ENCODE data around the gene STK39.

Gene STK39

DNA sequence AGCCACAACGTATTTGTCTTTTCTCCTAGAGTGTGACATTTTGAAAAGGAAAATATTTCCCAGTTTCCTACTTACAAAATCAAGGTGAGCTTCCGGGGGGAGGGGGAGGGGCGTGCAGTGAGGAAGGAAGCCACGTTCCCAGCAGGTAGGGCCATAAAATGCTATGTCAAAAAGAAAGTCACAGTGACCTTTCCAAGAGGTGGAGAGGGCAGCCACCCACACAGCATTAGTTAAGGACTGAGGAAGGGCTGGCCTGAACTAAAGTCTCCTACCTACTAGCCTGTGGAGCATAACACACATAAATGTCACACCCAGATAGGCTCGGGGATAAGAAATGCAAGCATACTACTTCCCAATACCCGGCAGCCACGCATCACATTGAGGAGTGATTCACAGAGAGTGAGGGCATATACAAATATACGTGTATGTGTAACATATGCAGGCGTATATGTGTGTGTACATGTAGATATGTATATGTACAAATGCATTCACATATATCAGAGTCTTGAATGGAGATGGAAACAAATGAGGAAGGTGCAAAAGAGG is 191.1 kb downstream of the STK39 start:
- Histone ChIP-seq H3K36me3 (ENCODE audit: control insufficient read depth in 1 of 2, insufficient read depth in 2 of 2, low read depth in 1 of 2, low read length in 2 of 2) (peaks cover 8 to 30% of the 10 kb centered on the region in 2 experiments), H3K9ac (ENCODE audit: low read length) (no peak overlapping the region), H4K8ac (ENCODE audit: low read length) (no peak overlapping the region), H3K4me1 (ENCODE audit: control insufficient read depth, insufficient read depth, low read depth, low read length) (peaks cover 1% of the 10 kb centered on the region), H3K9me3 (ENCODE audit: control insufficient read depth, low read length) (no peaks in the 10 kb centered on the region), H3K79me1 (replicated peaks; ENCODE audit: low read length, poor library complexity, severe bottlenecking) (peaks cover 21% of the 10 kb centered on the region), H2BK5ac (ENCODE audit: low read depth, low read length, poor library complexity, severe bottlenecking) (no peak overlapping the region), H2AFZ (ENCODE audit: low read depth, low read length) (no peak overlapping the region), H3K4me2 (ENCODE audit: low read length, poor library complexity, severe bottlenecking) (no peak overlapping the region), H3K27me3 (ENCODE audit: control insufficient read depth in 1 of 2, insufficient read depth in 1 of 2, low read length in 2 of 2) (no peaks in the 10 kb centered on the region), H3K23ac (ENCODE audit: low read length in 2 of 2) (no peak overlapping the region), H3K14ac (ENCODE audit: low read length in 2 of 2) (no peak overlapping the region), H2BK15ac (ENCODE audit: low read depth, poor library complexity, severe bottlenecking) (no peak overlapping the region), H4K91ac (ENCODE audit: low read length) (no peak overlapping the region), H2BK120ac (ENCODE audit: low read depth, low read length) (no peak overlapping the region), H3K18ac (ENCODE audit: low read depth in 1 of 2, low read length in 2 of 2) (no peak overlapping the region), H2BK12ac (ENCODE audit: low read length in 2 of 2) (no peak overlapping the region), H2AK5ac (ENCODE audit: low read length, severe bottlenecking) (no peak overlapping the region), H3K4me3 (ENCODE audit: insufficient read depth in 1 of 2, low read depth in 1 of 2, low read length in 2 of 2) (no peak overlapping the region), H3K4ac (ENCODE audit: low read depth in 1 of 2, low read length in 2 of 2) (no peak overlapping the region), H3K27ac (ENCODE audit: low read length, poor library complexity, severe bottlenecking) (no peak overlapping the region)
- 85% methylated on average over 8 of the region's 9 CpGs for WGBS
- no peak for DNase-seq

DNA sequence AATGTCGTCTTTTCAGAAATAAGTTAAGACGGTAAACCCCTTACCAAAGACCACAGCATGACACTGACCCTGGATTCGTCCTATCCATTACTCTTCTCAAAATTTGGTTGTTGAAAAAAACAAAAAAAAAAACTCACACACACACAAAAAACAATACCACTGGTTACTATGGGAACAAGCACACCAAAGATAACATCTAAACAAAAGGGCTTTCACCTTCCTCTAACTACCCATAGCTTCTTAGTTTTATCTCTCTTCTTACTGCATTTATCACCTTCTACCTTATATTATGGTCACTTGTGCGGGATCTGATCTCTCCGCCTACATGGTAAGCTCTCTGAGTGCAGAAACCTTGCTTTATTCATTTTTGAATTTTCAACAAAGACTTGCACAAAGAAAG is 192.7 kb downstream of the STK39 start:
- H3K9me3 ChIP-seq (ENCODE audit: control insufficient read depth, low read length) = no peaks in the 10 kb centered on the region

DNA sequence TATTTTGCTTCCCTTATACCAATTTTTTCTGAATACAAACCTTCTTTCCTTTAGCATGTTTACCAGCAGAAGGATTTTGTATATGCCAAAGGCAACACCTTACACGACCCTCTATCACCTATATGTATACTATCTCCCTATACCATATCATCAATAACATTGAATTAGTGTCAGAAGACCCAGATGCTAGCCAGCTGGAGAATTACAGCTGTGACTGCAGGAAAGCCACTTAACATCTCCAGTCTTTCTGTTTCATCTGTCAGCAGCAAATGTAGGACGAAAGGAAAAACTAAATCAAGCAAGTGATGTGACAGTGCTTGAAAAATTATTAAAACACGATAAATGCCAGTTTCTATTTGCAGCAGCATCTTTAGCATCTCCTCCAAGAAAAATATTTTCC is 193.7 kb downstream of the STK39 start:
- Histone ChIP-seq H2BK12ac (ENCODE audit: low read length in 2 of 2) (no peak overlapping the region), H3K4me1 (ENCODE audit: control insufficient read depth, insufficient read depth, low read depth, low read length) (no peaks in the 10 kb centered on the region), H3K9me3 (ENCODE audit: control insufficient read depth, low read length) (no peaks in the 10 kb centered on the region), H3K18ac (ENCODE audit: low read depth in 1 of 2, low read length in 2 of 2) (no peak overlapping the region), H4K8ac (ENCODE audit: low read length) (no peak overlapping the region), H2AK5ac (ENCODE audit: low read length, severe bottlenecking) (no peak overlapping the region), H3K14ac (ENCODE audit: low read length in 2 of 2) (no peak overlapping the region), H3K79me1 (replicated peaks; ENCODE audit: low read length, poor library complexity, severe bottlenecking) (peaks cover 16% of the 10 kb centered on the region), H4K91ac (ENCODE audit: low read length) (no peak overlapping the region), H2AFZ (ENCODE audit: low read depth, low read length) (no peak overlapping the region), H3K36me3 (ENCODE audit: control insufficient read depth in 1 of 2, insufficient read depth in 2 of 2, low read depth in 1 of 2, low read length in 2 of 2) (peaks cover 8 to 32% of the 10 kb centered on the region in 2 experiments), H2BK120ac (ENCODE audit: low read depth, low read length) (no peak overlapping the region), H3K4ac (ENCODE audit: low read depth in 1 of 2, low read length in 2 of 2) (no peak overlapping the region), H3K4me2 (ENCODE audit: low read length, poor library complexity, severe bottlenecking) (no peak overlapping the region), H2BK5ac (ENCODE audit: low read depth, low read length, poor library complexity, severe bottlenecking) (no peak overlapping the region), H3K4me3 (ENCODE audit: insufficient read depth in 1 of 2, low read depth in 1 of 2, low read length in 2 of 2) (no peak overlapping the region), H3K9ac (ENCODE audit: low read length) (no peak overlapping the region), H3K23ac (ENCODE audit: low read length in 2 of 2) (no peak overlapping the region), H2BK15ac (ENCODE audit: low read depth, poor library complexity, severe bottlenecking) (no peak overlapping the region), H3K27me3 (ENCODE audit: control insufficient read depth in 1 of 2, insufficient read depth in 1 of 2, low read length in 2 of 2) (no peaks in the 10 kb centered on the region), H3K27ac (ENCODE audit: low read length, poor library complexity, severe bottlenecking) (no peak overlapping the region)
- 73% methylated on average over 1 of the region's 3 CpGs for WGBS
- no peak for DNase-seq

More for the DNA sequence above, 192.7 kb downstream of the STK39 start:
- no peak for DNase-seq
- H2AFZ ChIP-seq (ENCODE audit: low read depth, low read length) = no peak overlapping the region
- H3K27me3 ChIP-seq (ENCODE audit: control insufficient read depth in 1 of 2, insufficient read depth in 1 of 2, low read length in 2 of 2) = no peaks in the 10 kb centered on the region
- no peak overlapping the region for H2BK5ac ChIP-seq (ENCODE audit: low read depth, low read length, poor library complexity, severe bottlenecking)
- H3K4me1 ChIP-seq (ENCODE audit: control insufficient read depth, insufficient read depth, low read depth, low read length) = no peaks in the 10 kb centered on the region
- no peak overlapping the region for H2BK15ac ChIP-seq (ENCODE audit: low read depth, poor library complexity, severe bottlenecking)
- H4K91ac ChIP-seq (ENCODE audit: low read length) = no peak overlapping the region
- H3K4ac ChIP-seq (ENCODE audit: low read depth in 1 of 2, low read length in 2 of 2) = no peak overlapping the region
- H3K18ac ChIP-seq (ENCODE audit: low read depth in 1 of 2, low read length in 2 of 2) = no peak overlapping the region
- no peak overlapping the region for H3K9ac ChIP-seq (ENCODE audit: low read length)
- H3K4me2 ChIP-seq (ENCODE audit: low read length, poor library complexity, severe bottlenecking) = no peak overlapping the region
- no peak overlapping the region for H3K14ac ChIP-seq (ENCODE audit: low read length in 2 of 2)
- no peak overlapping the region for H2AK5ac ChIP-seq (ENCODE audit: low read length, severe bottlenecking)
- no peak overlapping the region for H2BK12ac ChIP-seq (ENCODE audit: low read length in 2 of 2)
- no peak overlapping the region for H2BK120ac ChIP-seq (ENCODE audit: low read depth, low read length)
- H3K4me3 ChIP-seq (ENCODE audit: insufficient read depth in 1 of 2, low read depth in 1 of 2, low read length in 2 of 2) = no peak overlapping the region
- 77% methylated on average over 5 of the region's 5 CpGs for WGBS
- peaks cover 8 to 34% of the 10 kb centered on the region in 2 experiments for H3K36me3 ChIP-seq (ENCODE audit: control insufficient read depth in 1 of 2, insufficient read depth in 2 of 2, low read depth in 1 of 2, low read length in 2 of 2)
- no peak overlapping the region for H3K23ac ChIP-seq (ENCODE audit: low read length in 2 of 2)
- H4K8ac ChIP-seq (ENCODE audit: low read length) = no peak overlapping the region
- H3K27ac ChIP-seq (ENCODE audit: low read length, poor library complexity, severe bottlenecking) = no peak overlapping the region
- peaks cover 19% of the 10 kb centered on the region for H3K79me1 ChIP-seq (replicated peaks; ENCODE audit: low read length, poor library complexity, severe bottlenecking)

DNA sequence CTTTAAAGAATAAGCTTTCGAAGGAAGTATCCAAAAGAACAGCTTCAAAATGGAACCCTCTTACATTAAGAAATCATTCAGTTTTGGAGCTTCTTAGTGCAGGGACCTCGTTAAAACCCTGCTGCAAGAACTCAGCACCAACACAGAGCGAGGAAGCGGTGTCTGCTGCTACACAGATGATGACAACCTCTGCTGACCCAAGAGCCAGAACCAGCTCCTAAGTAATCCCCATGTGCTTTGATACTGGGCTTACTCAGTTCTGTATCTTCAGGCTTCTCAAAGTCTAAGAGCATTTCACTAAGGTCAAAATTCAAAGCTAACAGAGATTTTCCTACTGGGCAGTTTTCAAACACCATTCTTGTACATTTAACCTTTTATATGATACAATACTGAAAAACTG is 194.6 kb downstream of the STK39 start:
- Histone ChIP-seq H2BK120ac (ENCODE audit: low read depth, low read length) (no peak overlapping the region), H4K91ac (ENCODE audit: low read length) (no peak overlapping the region), H2BK12ac (ENCODE audit: low read length in 2 of 2) (no peak overlapping the region), H3K4me1 (ENCODE audit: control insufficient read depth, insufficient read depth, low read depth, low read length) (no peaks in the 10 kb centered on the region), H4K8ac (ENCODE audit: low read length) (no peak overlapping the region), H2BK5ac (ENCODE audit: low read depth, low read length, poor library complexity, severe bottlenecking) (no peak overlapping the region), H3K4ac (ENCODE audit: low read depth in 1 of 2, low read length in 2 of 2) (no peak overlapping the region), H2AFZ (ENCODE audit: low read depth, low read length) (no peak overlapping the region), H2AK5ac (ENCODE audit: low read length, severe bottlenecking) (no peak overlapping the region), H3K9me3 (ENCODE audit: control insufficient read depth, low read length) (no peaks in the 10 kb centered on the region), H3K23ac (ENCODE audit: low read length in 2 of 2) (no peak overlapping the region), H3K27me3 (ENCODE audit: control insufficient read depth in 1 of 2, insufficient read depth in 1 of 2, low read length in 2 of 2) (no peaks in the 10 kb centered on the region), H3K18ac (ENCODE audit: low read depth in 1 of 2, low read length in 2 of 2) (no peak overlapping the region), H3K36me3 (ENCODE audit: control insufficient read depth in 1 of 2, insufficient read depth in 2 of 2, low read depth in 1 of 2, low read length in 2 of 2) (peaks cover 8 to 23% of the 10 kb centered on the region in 2 experiments), H3K4me2 (ENCODE audit: low read length, poor library complexity, severe bottlenecking) (no peak overlapping the region), H3K4me3 (ENCODE audit: insufficient read depth in 1 of 2, low read depth in 1 of 2, low read length in 2 of 2) (no peak overlapping the region), H2BK15ac (ENCODE audit: low read depth, poor library complexity, severe bottlenecking) (no peak overlapping the region), H3K9ac (ENCODE audit: low read length) (no peak overlapping the region), H3K14ac (ENCODE audit: low read length in 2 of 2) (no peak overlapping the region), H3K27ac (ENCODE audit: low read length, poor library complexity, severe bottlenecking) (no peak overlapping the region), H3K79me1 (replicated peaks; ENCODE audit: low read length, poor library complexity, severe bottlenecking) (peaks cover 15% of the 10 kb centered on the region)
- DNase-seq = no peak
- WGBS = 96% methylated on average over 4 of the region's 4 CpGs

Measured in mesenchymal stem cell (in vitro differentiated cells and primary cell).